Right hindlimb (tissue), 1 donor: ENCODE measurements around the gene KCNIP1.

Source experiments
- DNase-seq: peaks from one replicate; pipeline ENCODE4 v3.0.0-alpha.2; 2018

The KCNIP1 gene

DNA sequence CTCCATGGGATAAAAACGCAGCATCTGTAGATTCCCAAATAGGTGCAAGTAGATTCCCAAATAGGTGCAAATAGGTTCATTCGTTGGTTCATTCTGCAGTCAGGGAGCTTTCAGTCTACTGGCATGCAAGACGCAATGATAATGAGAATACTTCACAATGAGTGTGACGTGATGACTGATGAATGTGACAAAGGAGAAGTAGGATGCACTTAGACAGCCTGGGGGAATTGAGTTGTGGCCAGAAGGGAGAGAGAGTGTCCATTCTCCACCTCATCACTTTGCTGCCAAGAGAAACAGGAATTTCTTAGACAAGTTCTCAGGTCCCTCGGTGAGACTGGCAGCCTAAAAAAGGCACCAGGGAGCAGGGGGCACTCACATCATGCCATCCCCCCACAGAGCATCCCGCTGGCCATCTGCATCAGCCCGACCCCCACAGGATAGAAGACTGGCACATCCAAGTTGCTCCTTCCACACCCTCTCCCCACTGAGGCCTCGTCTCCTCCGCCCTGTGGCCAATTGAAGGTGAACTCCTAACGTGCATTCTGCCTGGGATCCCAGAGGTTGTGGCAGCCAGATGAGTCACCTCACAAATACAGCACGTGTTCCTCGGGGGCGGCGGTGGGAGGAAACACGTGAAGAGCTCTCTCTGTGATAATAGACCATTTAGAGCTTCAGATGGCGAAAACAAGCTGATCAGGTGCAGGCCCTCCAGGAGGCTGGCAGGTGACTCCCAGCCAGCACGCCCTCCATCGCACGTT lies 19.9 kb upstream of the KCNIP1 start:
- DNase-seq: no peak

- no peak for DNase-seq
Observed at GRCh38 chr5:170484459-170484831, 19.4 kb upstream of the KCNIP1 start.

DNA sequence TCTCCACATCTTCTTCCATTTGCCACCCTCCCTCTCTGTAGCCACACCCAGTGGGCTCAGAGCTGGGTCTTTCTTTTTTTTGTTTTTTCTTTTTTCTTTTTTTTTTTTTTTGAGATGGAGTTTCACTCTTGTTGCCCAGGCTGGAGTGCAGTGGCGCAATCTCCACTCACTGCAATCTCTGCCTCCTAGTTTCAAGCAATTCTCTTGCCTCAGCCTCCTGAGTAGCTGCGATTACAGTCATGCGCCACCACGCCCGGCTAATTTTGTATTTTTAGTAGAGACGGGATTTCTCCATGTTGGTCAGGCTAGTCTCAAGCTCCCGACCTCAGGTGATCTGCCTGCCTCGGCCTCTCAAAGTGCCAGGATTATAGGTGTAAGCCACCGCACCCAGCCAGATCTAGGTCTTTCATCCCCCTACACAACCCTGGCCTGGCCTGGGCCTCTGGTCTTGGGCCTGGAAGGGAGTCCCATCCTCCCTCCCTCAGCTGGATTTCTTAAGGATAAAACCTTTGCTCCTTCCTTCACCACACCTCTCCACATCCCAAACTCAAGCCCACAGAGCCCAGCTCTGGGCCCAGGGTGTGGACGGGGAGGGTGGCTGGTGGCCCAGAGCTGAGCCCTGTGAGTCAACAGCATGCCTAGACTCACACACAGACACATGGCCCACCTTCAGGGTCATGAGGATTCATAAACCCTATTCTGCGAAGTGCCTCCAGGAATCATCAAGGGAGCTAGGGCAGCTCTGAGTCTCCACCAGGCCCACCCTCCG lies 18.8 kb upstream of the KCNIP1 start:
- no peak for DNase-seq

DNA sequence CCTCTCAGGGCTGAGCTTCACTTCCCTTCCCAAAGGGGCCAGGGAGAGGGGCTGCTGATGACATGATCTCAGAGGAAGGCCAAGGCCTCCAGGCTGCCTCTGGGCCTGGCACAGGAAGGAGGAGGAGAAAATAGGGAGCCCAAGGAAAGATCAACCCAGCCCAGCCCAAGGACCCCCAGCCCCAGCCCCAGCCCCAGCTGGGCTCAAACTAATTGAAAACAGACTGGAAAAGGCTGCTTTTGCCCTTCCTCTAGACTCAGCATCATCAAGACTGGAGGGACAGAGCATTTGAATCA lies 18.3 kb upstream of the KCNIP1 start:
- DNase-seq: no peak

DNA sequence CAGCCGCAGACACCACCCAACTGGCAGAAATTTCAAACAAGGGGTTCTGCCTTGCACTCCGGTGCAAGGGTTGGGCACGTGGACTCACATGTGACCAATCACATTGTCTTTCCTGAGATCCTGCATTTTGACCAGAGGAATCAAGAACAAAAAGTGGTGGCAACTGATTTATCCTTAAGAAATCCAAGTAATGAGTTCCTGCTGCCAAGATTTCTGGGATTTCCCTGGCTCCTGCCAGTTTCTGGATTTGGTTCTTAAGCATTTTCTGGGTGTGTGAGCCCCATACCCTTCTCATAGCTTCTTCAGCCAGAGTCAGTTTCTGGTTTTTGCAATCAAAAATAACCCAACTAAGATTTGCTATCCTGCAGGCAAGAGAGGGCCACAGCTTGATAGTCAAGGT lies 17.4 kb upstream of the KCNIP1 start:
- DNase-seq: no peak

DNA sequence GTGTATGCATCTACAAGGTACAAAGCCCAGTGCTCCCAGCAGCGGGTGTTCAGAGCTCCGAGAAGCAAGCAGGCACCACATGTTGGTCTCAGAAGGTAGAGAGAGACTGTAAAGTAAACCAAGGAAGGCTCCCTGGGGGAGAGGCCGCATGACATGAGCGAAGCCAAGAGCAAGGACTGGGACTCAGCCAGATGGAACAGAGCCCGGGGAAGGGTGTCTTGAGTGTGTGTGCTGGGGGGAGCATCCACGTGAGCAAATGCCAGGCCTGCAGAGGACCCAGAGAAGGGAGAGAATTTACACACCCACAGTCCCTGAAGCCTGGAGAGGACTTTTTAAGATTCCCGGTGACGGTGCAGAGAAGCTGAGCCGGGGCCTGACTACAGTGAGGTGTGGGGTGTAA lies 15.2 kb upstream of the KCNIP1 start:
- no peak for DNase-seq

DNA sequence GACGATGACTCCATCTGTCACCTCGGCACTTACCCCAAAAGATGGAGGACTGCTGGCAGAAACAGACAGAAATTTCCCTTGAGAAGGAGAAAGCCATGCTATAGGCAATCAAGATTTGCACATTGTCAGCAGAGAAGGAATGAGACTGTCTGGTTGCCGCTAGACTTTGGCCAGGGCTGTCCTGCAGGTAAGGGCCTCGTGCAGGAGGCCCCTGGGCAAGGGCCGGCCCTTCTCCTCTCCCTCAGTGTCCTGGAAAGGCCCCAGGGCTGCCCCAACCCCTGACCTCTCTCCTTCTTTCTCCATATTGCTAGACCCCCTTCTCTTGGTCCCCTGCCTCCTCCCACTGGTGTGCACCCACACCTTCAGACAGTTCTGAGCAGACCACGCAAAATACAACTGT lies 14.6 kb upstream of the KCNIP1 start:
- DNase-seq: no peak

- DNase-seq: no peak
Observed at GRCh38 chr5:170490381-170490780, 13.4 kb upstream of the KCNIP1 start.

- peak; percentile 73 for DNase-seq
Observed at GRCh38 chr5:170491479-170491878, 12.3 kb upstream of the KCNIP1 start.

GRCh38 chr5:170493028-170493820 lies 10.6 kb upstream of the KCNIP1 start:
- no peak for DNase-seq

DNA sequence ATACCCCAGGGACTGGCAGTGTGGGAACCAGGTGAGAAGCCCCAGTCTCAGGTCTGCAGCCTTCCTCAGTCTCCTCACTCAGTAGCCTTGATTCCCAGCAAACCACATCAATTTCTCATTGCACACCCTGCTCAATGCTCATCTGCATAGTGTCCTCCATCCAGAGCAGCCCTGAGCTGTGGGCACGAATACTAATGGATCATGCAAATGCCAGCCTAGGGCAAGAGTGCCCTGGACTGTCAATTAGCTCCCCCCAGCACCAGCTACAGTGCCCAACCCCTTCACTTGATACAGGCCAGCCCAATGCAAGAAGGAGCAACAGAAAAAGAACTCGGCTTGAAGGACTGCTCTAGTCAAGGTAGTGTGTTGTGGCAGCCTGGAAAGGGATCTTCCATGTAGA lies 9.8 kb upstream of the KCNIP1 start:
- no peak for DNase-seq

DNA sequence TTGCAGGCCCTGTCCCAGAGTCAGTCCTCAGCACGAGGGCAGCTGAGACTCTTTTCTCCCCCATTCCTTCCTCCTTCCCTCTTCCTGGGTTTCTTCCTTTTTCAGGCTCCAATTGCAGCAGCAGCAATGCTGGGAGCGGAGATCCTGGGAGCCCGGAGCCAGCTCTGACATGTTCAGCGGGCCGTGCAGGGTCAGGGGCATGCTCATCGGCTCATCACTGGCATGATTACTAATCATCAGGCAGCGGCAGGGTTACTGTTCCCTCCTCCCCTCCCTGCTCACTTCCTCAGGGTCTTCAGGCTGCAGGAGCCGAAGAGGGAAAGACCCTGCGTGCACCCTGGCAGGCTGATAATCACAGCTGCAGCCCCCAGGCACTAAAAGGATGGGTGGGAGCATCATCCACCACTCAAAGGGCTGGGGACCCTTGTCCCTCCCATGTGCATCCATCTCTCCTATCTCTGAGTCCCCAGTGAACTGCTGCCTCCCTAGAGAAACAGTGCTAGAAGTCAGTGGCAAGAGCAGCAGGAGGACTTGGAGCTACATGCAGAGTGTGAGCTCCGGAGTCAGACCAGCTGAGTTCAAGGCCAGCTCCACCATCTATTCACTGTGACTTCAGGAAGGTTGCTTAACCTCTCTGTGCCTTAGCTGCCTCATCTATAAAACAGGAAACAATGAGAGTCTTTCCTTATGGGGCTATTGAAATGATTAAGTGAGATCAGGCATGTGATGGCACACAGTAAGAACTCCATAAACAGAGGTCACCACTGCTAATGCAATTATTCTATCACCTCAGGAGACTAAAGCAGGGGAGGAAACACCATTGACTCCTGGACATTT lies 7.8 kb upstream of the KCNIP1 start:
- DNase-seq: no peak

- no peak for DNase-seq
Observed at GRCh38 chr5:170496662-170497028, 7.2 kb upstream of the KCNIP1 start.

DNA sequence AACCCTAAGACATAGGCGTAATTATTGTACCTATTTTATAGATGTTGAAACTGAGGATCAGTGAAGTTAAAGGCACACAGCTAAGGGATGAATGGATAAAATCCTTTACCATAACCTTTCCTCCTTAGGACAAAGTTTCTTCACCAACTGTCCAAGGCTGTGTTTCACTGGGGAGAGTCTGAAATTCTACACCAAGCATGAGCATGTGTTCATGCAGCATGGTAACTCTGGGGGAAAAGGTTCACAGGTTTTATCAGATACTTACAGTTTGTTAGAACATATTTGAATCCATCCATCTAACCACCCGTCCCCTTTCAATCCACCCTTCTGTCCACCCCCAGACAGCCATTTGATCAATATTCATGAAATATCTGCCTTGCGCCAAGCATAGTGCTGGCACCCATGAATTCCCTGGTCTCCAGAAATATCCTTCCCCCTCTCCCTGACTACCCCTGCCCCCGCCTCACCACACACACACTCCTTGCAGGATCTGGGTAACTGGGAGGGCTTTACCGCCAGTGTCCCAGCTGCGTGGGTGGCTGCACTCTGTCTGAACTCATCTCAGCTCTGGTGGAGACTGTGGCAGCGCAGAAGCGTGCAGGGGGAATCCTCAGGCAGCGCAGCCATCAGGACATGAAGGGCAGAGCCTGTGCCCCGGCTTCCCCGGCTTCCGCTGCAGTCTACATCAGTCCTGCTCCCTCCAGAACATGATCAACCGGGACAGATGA lies 6.3 kb upstream of the KCNIP1 start:
- DNase-seq: peak; percentile 54

- no peak for DNase-seq
Observed at GRCh38 chr5:170498811-170499351, 4.9 kb upstream of the KCNIP1 start.

- no peak for DNase-seq
Observed at GRCh38 chr5:170499621-170500020, 4.2 kb upstream of the KCNIP1 start.

GRCh38 chr5:170501361-170501760 lies 2.5 kb upstream of the KCNIP1 start:
- DNase-seq: no peak

GRCh38 chr5:170501931-170502330 lies 1.9 kb upstream of the KCNIP1 start:
- no peak for DNase-seq

DNA sequence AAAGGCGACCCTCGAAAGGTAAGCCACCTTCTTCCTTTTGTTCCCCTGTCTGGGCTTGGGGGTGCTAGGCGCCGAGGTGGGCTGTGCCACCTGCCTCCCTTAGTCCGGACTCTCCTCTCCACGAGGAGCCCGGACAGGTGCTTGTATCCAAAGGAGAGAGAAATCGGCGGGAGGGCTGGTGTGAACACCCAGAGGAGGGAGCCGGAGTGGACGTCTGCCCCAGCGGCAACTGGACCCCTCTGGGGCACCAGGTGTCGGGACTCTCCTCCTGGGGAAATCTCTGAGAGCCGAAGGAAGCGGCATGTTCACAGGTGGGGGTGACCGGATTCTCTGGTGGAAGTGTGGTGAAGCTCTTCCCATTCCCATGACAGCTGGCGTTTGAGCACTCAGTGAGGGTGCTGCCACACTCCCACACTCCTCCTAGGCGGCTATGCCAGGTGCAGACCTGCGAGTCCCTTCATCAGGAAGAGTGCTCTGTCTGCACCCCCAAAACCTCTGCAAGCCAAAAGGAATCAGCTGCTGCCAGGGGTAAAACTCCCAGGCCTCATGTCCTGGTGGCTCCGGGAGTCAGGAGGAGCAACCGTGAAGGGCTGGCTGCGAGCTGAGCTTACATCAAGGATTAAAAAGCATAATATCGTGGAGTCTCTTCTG lies 921 bp downstream of the KCNIP1 start:
- DNase-seq: no peak

DNA sequence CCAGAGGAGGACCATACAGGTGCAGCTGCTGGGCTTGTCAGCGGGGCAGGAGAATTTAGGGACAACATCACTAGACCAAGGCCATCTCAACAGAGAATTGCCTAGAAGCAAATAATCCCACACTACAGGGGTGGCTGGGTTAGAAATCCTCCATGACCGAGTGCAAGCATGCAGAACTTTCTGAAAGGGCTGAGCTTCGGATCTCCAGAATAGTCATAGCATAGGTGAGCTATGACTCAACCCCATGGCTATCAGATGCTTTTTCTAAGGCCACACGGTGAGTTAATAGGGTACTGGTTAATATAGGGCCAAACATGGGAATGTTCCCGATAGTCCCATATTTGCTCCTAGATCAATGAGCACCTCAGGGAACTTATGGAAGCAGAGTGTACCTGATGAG lies 4.2 kb downstream of the KCNIP1 start:
- no peak for DNase-seq

DNA sequence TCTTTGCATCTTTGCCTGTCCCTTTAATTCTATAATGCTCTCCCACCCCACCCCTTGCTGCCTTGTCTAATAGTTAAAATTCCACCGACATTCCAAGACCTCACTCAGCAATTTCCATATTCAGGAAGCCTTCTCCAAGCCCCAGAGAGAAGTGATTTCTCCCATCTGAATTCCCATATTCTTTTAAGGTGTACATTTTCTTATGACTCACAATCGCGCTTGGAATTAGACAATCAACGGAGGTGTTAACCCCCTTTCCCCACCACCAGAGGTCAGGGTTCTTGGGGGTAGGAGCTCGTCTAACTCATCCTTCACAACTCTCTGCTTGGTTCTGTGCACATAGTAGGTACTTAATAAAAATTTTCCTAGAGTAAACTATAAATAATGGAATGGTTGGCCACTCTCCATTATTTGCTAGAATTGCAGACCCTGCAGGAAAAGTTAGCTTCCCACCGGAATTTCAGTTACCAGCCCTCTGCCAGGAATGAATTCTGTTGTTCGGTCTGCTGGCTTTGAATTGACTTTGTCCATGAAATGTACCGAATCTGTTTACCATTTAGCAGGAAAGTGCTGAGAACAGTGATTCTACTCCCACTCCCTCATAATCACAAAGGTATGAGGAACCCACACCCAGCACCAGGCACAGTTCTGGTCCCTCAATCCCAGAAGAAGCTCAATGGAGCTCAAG lies 5.0 kb downstream of the KCNIP1 start:
- no peak for DNase-seq
